Trophoblast cell (in vitro differentiated cells and primary cell): ENCODE data around the gene PPM1A.

Experiments
- DNase-seq, 2 donors: peaks; one replicate each; pipeline ENCODE4 v3.0.0-alpha.2; 2016
- H2AFZ ChIP-seq: 2 replicates; pipeline ENCODE4 v1.6.1; 2013; ENCODE audit warnings: low read length, moderate library complexity, mild to moderate bottlenecking; ENCODE audit not compliant: insufficient read depth, poor library complexity
- H2AK5ac ChIP-seq: 2 replicates; pipeline ENCODE4 v1.6.1; 2013; ENCODE audit warnings: mild to moderate bottlenecking, low read length
- H2BK120ac ChIP-seq: 2 replicates; pipeline ENCODE4 v1.6.1; 2013; ENCODE audit warnings: low read length, mild to moderate bottlenecking, moderate library complexity; ENCODE audit not compliant: insufficient read depth, poor library complexity
- H2BK12ac ChIP-seq: 2 replicates; pipeline ENCODE4 v1.6.1; 2013; ENCODE audit warnings: mild to moderate bottlenecking, low read length, moderate library complexity
- H2BK5ac ChIP-seq: 2 replicates; pipeline ENCODE4 v1.6.1; 2013; ENCODE audit warnings: low read length, low read depth, moderate library complexity, mild to moderate bottlenecking; ENCODE audit not compliant: poor library complexity
- H3K14ac ChIP-seq: 2 replicates; pipeline ENCODE4 v1.6.1; 2013; ENCODE audit warnings: mild to moderate bottlenecking, low read length
- H3K18ac ChIP-seq: 2 replicates; pipeline ENCODE4 v1.6.1; 2013; ENCODE audit warnings: mild to moderate bottlenecking, low read length
- H3K23ac ChIP-seq: 2 replicates; pipeline ENCODE4 v1.6.1; 2013; ENCODE audit warnings: low read length
- H3K27ac ChIP-seq: 2 replicates; pipeline ENCODE4 v1.5.1; 2013; ENCODE audit warnings: low read depth, mild to moderate bottlenecking, inconsistent platforms, low read length, moderate library complexity
- H3K27me3 ChIP-seq: 2 replicates; pipeline ENCODE4 v1.6.1; 2013; ENCODE audit warnings: inconsistent platforms, mild to moderate bottlenecking, low read length, moderate library complexity; ENCODE audit not compliant: insufficient read depth
- H3K36me3 ChIP-seq, 2 experiments: 1 replicate in 1 of 2; 2 replicates in 1 of 2; pipeline ENCODE4 v1.6.1; 2013; ENCODE audit warnings: low read length in 2 of 2, mild to moderate bottlenecking in 2 of 2, moderate library complexity in 1 of 2; ENCODE audit not compliant: insufficient read depth in 2 of 2, control insufficient read depth in 1 of 2
- H3K4ac ChIP-seq: 2 replicates; pipeline ENCODE4 v1.6.1; 2013; ENCODE audit warnings: low read depth, mild to moderate bottlenecking, low read length, moderate library complexity
- H3K4me1 ChIP-seq, 2 experiments: 1 replicate in 1 of 2; 2 replicates in 1 of 2; pipeline ENCODE4 v1.6.1; 2013; ENCODE audit warnings: low read length in 2 of 2, mild to moderate bottlenecking in 2 of 2, moderate library complexity in 1 of 2; ENCODE audit not compliant: insufficient read depth in 2 of 2, control insufficient read depth in 1 of 2
- H3K4me2 ChIP-seq: 2 replicates; pipeline ENCODE4 v1.6.1; 2013; ENCODE audit warnings: inconsistent platforms, mild to moderate bottlenecking, low read length, moderate library complexity
- H3K4me3 ChIP-seq: 2 replicates; pipeline ENCODE4 v1.5.1; 2013; ENCODE audit warnings: mild to moderate bottlenecking, low read depth, low read length, inconsistent platforms
- H3K79me1 ChIP-seq: one replicate; pipeline ENCODE4 v1.6.1; 2013; ENCODE audit warnings: low read length
- H3K79me2 ChIP-seq: 2 replicates; pipeline ENCODE4 v1.6.1; 2013; ENCODE audit warnings: low read length, mild to moderate bottlenecking; ENCODE audit not compliant: control insufficient read depth, insufficient read depth, poor library complexity
- H3K9ac ChIP-seq: 2 replicates; pipeline ENCODE4 v1.6.1; 2013; ENCODE audit warnings: mild to moderate bottlenecking, low read length
- H3K9me3 ChIP-seq: 2 replicates; pipeline ENCODE4 v1.6.1; 2013; ENCODE audit warnings: low read depth, mild to moderate bottlenecking, control low read depth, inconsistent platforms, low read length; ENCODE audit not compliant: insufficient read depth
- H4K12ac ChIP-seq: 2 replicates; pipeline ENCODE4 v1.6.1; 2013; ENCODE audit warnings: low read depth, mild to moderate bottlenecking, low read length, moderate library complexity
- H4K8ac ChIP-seq: 2 replicates; pipeline ENCODE4 v1.6.1; 2013; ENCODE audit warnings: low read depth, mild to moderate bottlenecking, low read length, moderate library complexity
- H4K91ac ChIP-seq: one replicate; pipeline ENCODE4 v1.6.1; 2013; ENCODE audit warnings: low read depth, mild to moderate bottlenecking, low read length, moderate library complexity
- WGBS: extraction: QIAGEN DNeasy Blood & Tissue Kit; methylation state at CpG from one replicate; pipeline ENCODE4 v1.1.7; 2013; ENCODE audit warnings: missing lambda C conversion rate; ENCODE audit not compliant: insufficient read length, insufficient coverage; ENCODE audit errors: extremely low coverage; 5-methylcytosine and 5-hydroxymethylcytosine counted together

PPM1A gene

DNA sequence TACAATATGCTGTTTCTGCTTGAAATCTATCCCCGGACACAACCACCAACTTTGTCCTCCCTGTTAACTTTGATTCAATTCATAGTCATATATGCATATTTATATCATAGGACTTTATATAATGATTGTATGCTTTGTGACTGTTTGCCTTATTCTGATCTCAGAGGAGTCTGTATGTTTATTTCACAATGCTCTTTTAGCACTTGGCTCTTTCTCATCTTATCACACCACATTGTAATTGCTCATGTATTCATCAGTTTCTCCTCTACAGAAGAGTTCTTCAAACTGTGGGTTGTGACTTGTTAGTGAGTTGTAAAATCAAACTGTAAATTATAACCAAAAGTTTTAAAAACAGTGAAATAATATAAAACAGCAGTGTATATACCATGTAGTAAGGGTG is 21.7 kb upstream of the PPM1A start:
- H3K18ac ChIP-seq: no peak overlapping the region
- no peak overlapping the region for H2AK5ac ChIP-seq
- no CpG with 5 or more reads among the region's 1 CpG for WGBS
- DNase-seq: no peak
- no peak overlapping the region for H3K9ac ChIP-seq
- H2BK5ac ChIP-seq: no peak overlapping the region
- H4K91ac ChIP-seq: no peak overlapping the region
- H3K79me1 ChIP-seq: no peaks in the 10 kb centered on the region
- no peak overlapping the region for H2BK120ac ChIP-seq
- H3K4me2 ChIP-seq: no peak overlapping the region
- H3K79me2 ChIP-seq: no peaks in the 10 kb centered on the region
- no peak overlapping the region for H4K8ac ChIP-seq
- no peak overlapping the region for H4K12ac ChIP-seq
- no peaks in the 10 kb centered on the region for H3K9me3 ChIP-seq
- H3K36me3 ChIP-seq: no peaks in the 10 kb centered on the region
- H3K23ac ChIP-seq: no peak overlapping the region
- no peak overlapping the region for H3K4me3 ChIP-seq
- H3K27me3 ChIP-seq: no peaks in the 10 kb centered on the region
- H2AFZ ChIP-seq: no peak overlapping the region
- peaks cover 0 to 3% of the 10 kb centered on the region in 2 experiments for H3K4me1 ChIP-seq
- H2BK12ac ChIP-seq: no peak overlapping the region
- no peak overlapping the region for H3K14ac ChIP-seq
- H3K27ac ChIP-seq: no peak overlapping the region
- H3K4ac ChIP-seq: no peak overlapping the region

- no peak for DNase-seq
- Histone ChIP-seq H3K9me3 (no peaks in the 10 kb centered on the region), H3K9ac (no peak overlapping the region), H3K27ac (no peak overlapping the region), H3K4ac (no peak overlapping the region), H4K91ac (no peak overlapping the region), H2AFZ (no peak overlapping the region), H3K23ac (no peak overlapping the region), H3K4me2 (no peak overlapping the region), H3K18ac (no peak overlapping the region), H4K12ac (no peak overlapping the region), H3K4me1 (no peaks in the 10 kb centered on the region), H3K36me3 (no peaks in the 10 kb centered on the region), H2BK5ac (no peak overlapping the region), H3K79me2 (no peaks in the 10 kb centered on the region), H2BK120ac (no peak overlapping the region), H3K4me3 (no peak overlapping the region), H3K79me1 (no peaks in the 10 kb centered on the region), H3K27me3 (no peaks in the 10 kb centered on the region), H4K8ac (no peak overlapping the region), H2BK12ac (no peak overlapping the region), H3K14ac (no peak overlapping the region), H2AK5ac (no peak overlapping the region)
These were observed 19.4 kb upstream of the PPM1A start for GRCh38 chr14:60229614-60230013.

- DNase-seq: no peak
These were observed 16.8 kb upstream of the PPM1A start for GRCh38 chr14:60232185-60232584.

DNA sequence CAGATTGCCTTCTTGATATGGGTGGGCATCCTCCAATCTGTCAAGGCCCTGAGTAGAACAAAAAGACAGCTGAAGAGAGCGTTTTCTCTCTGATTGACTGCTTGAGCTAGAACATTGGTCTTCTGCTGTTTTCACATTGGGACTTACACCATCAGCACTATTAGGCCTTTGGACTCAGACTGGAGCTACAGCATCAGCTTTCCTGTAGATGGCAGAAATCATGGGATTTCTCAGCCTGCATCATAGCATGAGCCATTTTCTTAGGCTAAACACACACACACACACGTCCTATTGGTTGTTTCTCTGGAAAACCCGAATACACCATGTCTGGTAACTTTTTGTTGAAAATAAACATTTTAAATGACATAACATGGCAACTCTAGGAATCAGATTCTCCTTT is 15.8 kb upstream of the PPM1A start:
- Histone ChIP-seq H3K36me3 (no peaks in the 10 kb centered on the region), H4K12ac (no peak overlapping the region)

More at GRCh38 chr14:60232185-60232584, 16.8 kb upstream of the PPM1A start:
- Histone ChIP-seq H2BK120ac (no peak overlapping the region), H3K4me1 (no peaks in the 10 kb centered on the region), H3K36me3 (no peaks in the 10 kb centered on the region), H2BK5ac (no peak overlapping the region), H4K91ac (no peak overlapping the region), H3K18ac (no peak overlapping the region), H3K4me3 (no peak overlapping the region), H4K12ac (no peak overlapping the region), H2BK12ac (no peak overlapping the region), H3K4ac (no peak overlapping the region), H3K14ac (no peak overlapping the region), H3K27ac (no peak overlapping the region), H4K8ac (no peak overlapping the region), H3K9ac (no peak overlapping the region), H3K27me3 (no peaks in the 10 kb centered on the region), H3K79me2 (no peaks in the 10 kb centered on the region), H3K23ac (no peak overlapping the region), H2AK5ac (no peak overlapping the region), H3K4me2 (no peak overlapping the region), H3K9me3 (no peaks in the 10 kb centered on the region), H3K79me1 (no peaks in the 10 kb centered on the region), H2AFZ (no peak overlapping the region)
- WGBS: no CpG with 5 or more reads among the region's 1 CpG

DNA sequence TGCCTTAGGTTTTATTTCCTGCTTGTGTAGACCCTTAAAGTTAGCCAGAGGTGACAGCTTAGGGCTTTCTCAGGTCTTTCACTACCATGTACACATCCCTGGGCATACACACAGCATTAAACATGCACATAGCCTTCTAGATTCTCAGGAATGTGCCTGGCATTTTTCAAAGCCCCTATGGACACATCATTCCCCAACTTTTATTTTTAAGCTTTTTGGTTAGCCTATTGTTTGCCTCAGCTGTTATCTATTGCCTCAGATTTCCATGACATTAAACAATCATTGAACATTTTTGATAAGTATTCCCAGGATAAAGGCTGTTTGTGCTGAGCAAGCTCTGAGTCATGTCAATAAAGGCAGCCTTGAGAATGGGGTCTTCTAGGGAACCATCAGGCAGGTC is 15.1 kb upstream of the PPM1A start:
- Histone ChIP-seq H3K36me3 (no peaks in the 10 kb centered on the region), H3K4me2 (no peak overlapping the region), H3K79me2 (no peaks in the 10 kb centered on the region), H2AK5ac (no peak overlapping the region), H3K23ac (no peak overlapping the region), H2BK120ac (no peak overlapping the region), H3K4me1 (no peaks in the 10 kb centered on the region), H3K4me3 (no peak overlapping the region), H4K91ac (no peak overlapping the region), H3K18ac (no peak overlapping the region), H3K4ac (no peak overlapping the region), H2AFZ (no peak overlapping the region), H4K8ac (no peak overlapping the region), H3K9me3 (no peaks in the 10 kb centered on the region), H3K79me1 (no peaks in the 10 kb centered on the region), H3K27ac (no peak overlapping the region), H4K12ac (no peak overlapping the region), H3K27me3 (no peaks in the 10 kb centered on the region), H2BK5ac (no peak overlapping the region), H2BK12ac (no peak overlapping the region), H3K14ac (no peak overlapping the region), H3K9ac (no peak overlapping the region)
- no peak for DNase-seq

More for the DNA sequence above, 15.8 kb upstream of the PPM1A start:
- Histone ChIP-seq H3K4ac (no peak overlapping the region), H3K79me2 (no peaks in the 10 kb centered on the region), H3K27me3 (no peaks in the 10 kb centered on the region), H3K27ac (no peak overlapping the region), H3K18ac (no peak overlapping the region), H3K23ac (no peak overlapping the region), H3K4me3 (no peak overlapping the region), H2BK120ac (no peak overlapping the region), H2BK5ac (no peak overlapping the region), H3K4me1 (no peaks in the 10 kb centered on the region), H2BK12ac (no peak overlapping the region), H3K14ac (no peak overlapping the region), H3K9me3 (no peaks in the 10 kb centered on the region), H3K9ac (no peak overlapping the region), H2AFZ (no peak overlapping the region), H4K91ac (no peak overlapping the region), H2AK5ac (no peak overlapping the region), H3K4me2 (no peak overlapping the region), H4K8ac (no peak overlapping the region), H3K79me1 (no peaks in the 10 kb centered on the region)
- no peak for DNase-seq
- no CpG with 5 or more reads among the region's 3 CpGs for WGBS
